ENCODE data around the gene ITGB3. TPM values are rescaled to one million over a fixed set of nuclear protein-coding genes. Genes with fewer than 3 reads are reported as not detected.
A peak's percentile ranks its signal among the peaks of the same experiment; 100 is the strongest.
"Not testable (repeated sequence)": the region's sequence is repeated elsewhere in the genome, so short reads cannot be mapped to it uniquely, and the experiment has no call there.

Gene ITGB3
- total RNA-seq = 10 to 100 TPM in 1 of 2 donors, 1 to 10 TPM in 1; 3.2 to 11.9 TPM
- long read RNA-seq, partial matches to known transcripts = 0 of 1 reads
- long read RNA-seq, other reads (novel, unspliced or antisense) = 1 of 1 reads

- ATAC-seq (peak; percentile 96), DNase-seq (peak; percentile 59 to 83)
- intact Hi-C loops (cut with DNase I, micrococcal nuclease) = no loop called here
These were observed at the start of gene ITGB3 for GRCh38 chr17:47253541-47254402. Gene ITGB3, plus strand, starts transcription at chr17:47253827. Its CDS starts 35 bp downstream, at chr17:47253862.

- no peak for DNase-seq
- intact Hi-C loops (cut with DNase I, micrococcal nuclease) = no loop called here
- no peak for ATAC-seq
These were observed 49.5 kb upstream of the ITGB3 start for GRCh38 chr17:47203984-47204721.

GRCh38 chr17:47204722-47205418, 48.8 kb upstream of the ITGB3 start:
- intact Hi-C loops (cut with DNase I, micrococcal nuclease) = no loop called here
- DNase-seq (peak in 1 of 2 donors; percentile 20), ATAC-seq (peak; percentile 31)

- peak; percentile 65 for ATAC-seq
- peak; percentile 55 to 67 for DNase-seq
- intact Hi-C loops (cut with DNase I, micrococcal nuclease) = no loop called here
These were observed 48.1 kb upstream of the ITGB3 start for GRCh38 chr17:47205419-47205963.

GRCh38 chr17:47207143-47208067, 46.2 kb upstream of the ITGB3 start:
- intact Hi-C loops (cut with DNase I, micrococcal nuclease) = no loop called here
- no peak for ATAC-seq
- no peak for DNase-seq

GRCh38 chr17:47208744-47209488, 44.7 kb upstream of the ITGB3 start, which contains the start of gene MYL4:
Gene MYL4, plus strand, starts transcription at chr17:47209348. Its CDS starts 75 bp downstream, at chr17:47209423.
- ATAC-seq (no peak), DNase-seq (no peak)
- intact Hi-C loops (cut with DNase I, micrococcal nuclease) = no loop called here

GRCh38 chr17:47209499-47209898, 44.1 kb upstream of the ITGB3 start:
- DNase-seq (no peak), ATAC-seq (no peak)
- intact Hi-C loops (cut with DNase I, micrococcal nuclease) = no loop called here

- DNase-seq = no peak
- intact Hi-C loops (cut with DNase I, micrococcal nuclease) = no loop called here
- ATAC-seq = no peak
These were observed 43.5 kb upstream of the ITGB3 start for GRCh38 chr17:47210105-47210504.

GRCh38 chr17:47210779-47211178, 42.8 kb upstream of the ITGB3 start:
- DNase-seq = no peak
- intact Hi-C loops (cut with DNase I, micrococcal nuclease) = no loop called here
- ATAC-seq = no peak

- no peak for ATAC-seq
These were observed 41.2 kb upstream of the ITGB3 start for GRCh38 chr17:47212458-47212857.

GRCh38 chr17:47213540-47213939, 40.1 kb upstream of the ITGB3 start:
- intact Hi-C loops (cut with DNase I, micrococcal nuclease) = no loop called here
- ATAC-seq = no peak
- no peak for DNase-seq

More at GRCh38 chr17:47212458-47212857, 41.2 kb upstream of the ITGB3 start:
- no peak for DNase-seq
- intact Hi-C loops (cut with DNase I, micrococcal nuclease) = no loop called here

- DNase-seq (no peak), ATAC-seq (no peak)
- intact Hi-C loops (cut with DNase I, micrococcal nuclease) = no loop called here
These were observed 38.7 kb upstream of the ITGB3 start for GRCh38 chr17:47214931-47215330.

GRCh38 chr17:47216821-47217220, 36.8 kb upstream of the ITGB3 start:
- ATAC-seq; DNase-seq; intact Hi-C loops (cut with DNase I, micrococcal nuclease): not testable (repeated sequence)

GRCh38 chr17:47217279-47217678, 36.3 kb upstream of the ITGB3 start:
- ATAC-seq = peak; percentile 57
- intact Hi-C loops (cut with DNase I, micrococcal nuclease); DNase-seq: not testable (repeated sequence)

GRCh38 chr17:47218896-47219430, 34.7 kb upstream of the ITGB3 start:
- intact Hi-C loops (cut with DNase I, micrococcal nuclease) = no loop called here
- ATAC-seq (no peak), DNase-seq (no peak)

GRCh38 chr17:47219621-47220475, 33.8 kb upstream of the ITGB3 start:
- no peak for ATAC-seq
- intact Hi-C loops (cut with DNase I, micrococcal nuclease) = loop anchor here in 1 of 2 donors (10.0 kb wide), 1 partner anchor 95 kb away; no protein-coding TSS in a partner anchor
- no peak for DNase-seq
